Dermis blood vessel endothelial cell (primary cell): ENCODE results near the gene TACC3. TPM values are rescaled to one million over a fixed set of nuclear protein-coding genes. Genes with fewer than 3 reads are reported as not detected.

ENCODE experiments used
- DNase-seq: peaks from one replicate; pipeline ENCODE4 v3.0.0; 2010
- total RNA-seq: library from RNA; depleted of rRNA; stranded (reverse); fragments of >200 nt; gene quantifications from 2 replicates; pipeline ENCODE4 v1.2.3, GENCODE V29; 2014

The TACC3 gene
- total RNA-seq, 1 donor from 2014 or later = 13.4 TPM

DNA sequence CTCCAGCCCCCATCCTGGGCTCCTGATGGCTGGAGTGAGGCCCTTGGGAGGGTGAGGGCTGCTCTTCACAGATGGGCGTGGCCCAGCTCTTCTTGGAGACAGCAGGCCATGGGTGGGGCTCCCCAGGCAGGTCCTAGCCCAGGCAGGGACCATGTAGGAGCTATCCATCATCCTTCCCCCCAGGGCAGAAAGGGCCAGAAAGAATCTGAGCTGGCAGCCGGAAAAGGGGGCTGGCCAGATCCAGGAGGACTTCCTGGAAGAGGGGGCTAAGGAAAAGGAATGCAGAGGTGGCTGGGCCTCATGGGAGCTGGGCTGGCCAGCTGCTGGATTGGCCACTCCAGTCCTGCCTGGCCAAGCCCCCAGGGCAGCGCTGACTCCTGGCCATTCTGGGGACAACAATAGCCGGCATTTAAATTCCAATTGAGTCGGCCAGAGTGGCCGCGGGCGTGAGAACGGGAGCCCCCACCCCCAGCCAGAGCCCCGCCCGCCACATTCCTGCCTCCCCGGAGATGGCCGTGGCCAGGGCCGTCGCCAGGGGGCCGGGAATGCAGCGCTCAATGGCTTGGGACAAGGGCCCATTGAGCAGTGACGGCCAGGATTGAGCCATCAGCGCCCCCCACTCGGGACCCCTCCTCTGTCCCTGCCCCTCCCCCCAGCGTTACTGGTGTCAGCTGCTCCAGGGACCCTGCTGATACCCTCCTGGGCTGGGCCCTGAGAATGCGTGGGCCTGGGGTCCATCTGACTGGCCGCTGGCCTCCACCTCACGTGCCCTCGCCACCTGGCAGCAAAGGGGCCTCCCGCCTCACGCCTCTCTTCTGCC, 56.7 kb downstream of the TACC3 start:
- peak; percentile 47 for DNase-seq

DNA sequence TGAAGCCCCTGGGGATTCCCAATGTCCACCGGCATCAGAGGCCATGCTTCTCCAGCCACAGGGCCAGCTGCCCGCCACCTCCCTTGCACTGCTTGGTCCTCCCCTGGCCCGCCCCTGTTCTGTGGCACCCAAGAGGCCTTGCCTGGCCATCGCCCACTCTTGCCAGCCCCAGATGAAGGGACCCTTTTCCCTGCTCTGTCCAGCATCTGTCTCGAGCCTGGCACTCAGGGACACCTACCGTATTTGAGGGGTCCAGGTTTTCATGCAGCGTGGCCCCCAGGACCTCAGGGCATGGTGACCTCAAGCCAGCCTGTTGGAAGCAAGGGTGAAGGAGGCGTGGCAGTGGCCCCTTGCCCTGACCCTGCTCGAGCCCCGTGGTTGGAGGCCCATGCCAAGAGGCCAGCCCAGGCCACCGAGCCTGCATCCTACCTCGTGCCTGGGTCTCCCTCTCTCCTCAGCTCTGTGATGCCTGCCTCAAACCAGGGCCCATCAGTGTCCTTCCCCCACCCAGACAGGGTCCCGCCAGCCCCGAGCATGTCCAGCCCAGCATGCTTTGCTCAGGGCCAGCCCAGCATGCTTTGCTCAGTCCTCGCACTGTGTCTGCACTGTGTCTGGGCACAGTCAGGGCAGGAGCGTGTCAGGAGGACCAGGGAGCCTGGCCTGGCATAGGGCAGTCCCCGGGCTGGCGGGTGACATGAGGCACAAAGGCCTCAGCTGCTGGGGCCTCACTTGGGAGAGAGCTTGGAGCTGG, 57.5 kb downstream of the TACC3 start:
- DNase-seq = no peak

DNA sequence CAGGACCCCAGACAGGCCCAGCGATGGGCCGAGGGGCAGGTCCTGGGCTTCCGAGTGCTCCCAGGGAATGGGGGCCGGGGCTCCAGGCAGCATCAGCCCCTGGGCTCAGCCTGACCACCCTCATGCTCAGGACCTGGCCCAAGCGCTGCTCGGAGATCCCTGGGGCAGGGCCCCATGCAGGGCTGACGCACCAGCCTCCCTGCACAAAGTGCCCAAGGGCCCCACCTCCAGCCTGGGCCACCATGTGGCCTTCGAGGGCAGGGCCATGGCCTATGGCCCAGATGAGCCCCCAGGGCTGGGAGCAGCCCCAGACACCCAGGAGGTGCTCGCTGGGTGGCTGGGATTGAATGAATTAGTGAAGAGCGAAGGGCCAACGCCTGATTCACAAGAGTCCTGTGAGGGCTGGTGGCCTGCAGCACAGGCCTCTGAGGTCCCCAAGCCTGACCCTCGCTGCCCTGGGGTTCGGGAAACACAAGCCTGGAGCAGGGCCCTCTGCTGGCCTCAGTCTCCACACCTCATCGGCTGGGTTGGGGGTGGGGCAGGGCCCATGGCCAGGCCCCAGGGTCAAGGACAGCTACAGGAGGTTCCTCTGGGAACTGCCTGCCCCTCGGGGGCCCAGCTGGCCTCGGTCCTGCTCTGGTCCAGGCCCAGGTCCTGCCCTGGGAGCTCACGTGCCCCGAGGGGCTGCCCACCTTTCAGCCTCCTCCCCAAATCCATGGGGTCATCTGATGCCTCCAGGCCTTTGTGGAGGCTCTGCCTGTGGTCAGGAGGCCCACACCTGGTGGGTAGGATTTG, 58.5 kb downstream of the TACC3 start:
- DNase-seq = no peak

DNA sequence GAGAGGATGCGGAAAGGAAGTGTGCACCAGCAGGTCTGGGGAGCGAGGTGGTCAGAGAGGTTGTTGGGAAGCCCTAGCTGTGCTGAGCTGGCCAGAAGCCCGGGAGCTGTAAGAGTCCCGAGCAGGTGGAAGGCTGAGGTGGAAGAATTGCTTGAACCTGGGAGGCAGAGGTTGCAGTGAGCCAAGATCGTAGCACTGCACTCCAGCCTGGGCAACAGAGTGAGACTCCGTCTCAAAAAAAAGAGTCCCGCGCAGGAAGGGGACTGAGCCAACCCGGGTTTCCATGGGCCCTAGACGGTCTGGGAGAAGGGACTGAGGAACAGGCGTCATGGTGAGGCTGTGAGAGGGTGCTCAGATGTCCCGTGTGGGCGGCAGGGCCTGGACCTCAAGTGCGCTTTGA, 59.1 kb downstream of the TACC3 start:
- no peak for DNase-seq

DNA sequence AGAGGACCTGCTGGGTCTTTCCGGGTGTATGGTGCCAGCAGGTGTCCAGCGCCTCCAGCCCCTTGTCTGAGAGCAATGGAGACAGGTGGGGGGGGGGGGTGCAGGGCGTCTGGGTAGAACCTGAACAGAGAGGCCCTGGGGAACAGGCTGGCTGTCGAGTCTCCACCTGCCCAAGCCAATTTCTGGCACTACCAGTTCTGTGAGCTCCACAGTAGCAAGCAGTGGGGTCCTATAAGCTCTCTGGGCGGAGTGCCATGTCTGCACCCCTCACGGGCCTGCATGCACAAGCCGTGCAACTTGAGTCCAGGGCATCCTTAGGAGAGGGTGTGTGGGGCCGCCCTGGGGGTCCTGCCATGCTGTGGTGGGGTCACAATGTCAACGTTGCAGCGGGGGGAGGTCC, 61.7 kb downstream of the TACC3 start:
- no peak for DNase-seq

DNA sequence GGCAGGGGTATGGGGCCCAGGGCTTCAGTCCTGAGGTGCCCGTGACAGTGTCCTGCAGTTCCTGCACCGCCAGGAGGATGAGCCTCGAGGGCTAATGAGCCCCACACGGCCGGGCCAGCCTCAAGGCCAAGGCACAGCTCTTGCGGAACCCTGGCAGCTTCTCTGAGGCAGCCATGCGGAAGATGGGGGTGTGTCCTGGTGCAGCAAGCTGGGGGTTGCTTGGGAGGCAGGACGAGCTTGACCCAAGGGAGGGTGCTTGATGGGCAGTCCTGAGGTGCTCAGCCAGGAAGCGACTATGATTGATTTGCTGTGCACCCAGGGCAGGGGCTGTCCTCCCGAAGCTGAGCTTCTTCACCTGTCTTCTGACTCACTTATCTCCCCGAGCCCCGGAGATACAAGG, 62.6 kb downstream of the TACC3 start:
- no peak for DNase-seq

DNA sequence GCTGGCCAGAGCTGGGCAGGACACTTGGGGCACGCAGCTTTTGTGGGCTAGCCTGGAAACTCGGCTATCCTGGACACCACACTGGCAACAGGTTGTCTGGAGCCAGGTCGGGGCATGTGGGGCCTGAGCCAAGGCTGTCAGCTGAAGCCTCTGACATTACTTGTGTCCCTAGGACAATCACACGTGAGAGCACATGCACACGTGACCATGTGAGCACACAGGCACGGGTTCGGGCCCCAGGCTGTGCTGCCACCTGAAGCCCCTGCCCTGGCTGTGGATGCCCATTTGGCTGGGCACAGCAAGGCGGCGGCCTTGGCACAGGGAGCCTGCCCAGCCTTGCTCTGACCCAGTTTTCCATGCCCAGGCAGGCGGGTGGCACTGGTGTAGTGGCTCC, 63.1 kb downstream of the TACC3 start:
- DNase-seq = no peak

DNA sequence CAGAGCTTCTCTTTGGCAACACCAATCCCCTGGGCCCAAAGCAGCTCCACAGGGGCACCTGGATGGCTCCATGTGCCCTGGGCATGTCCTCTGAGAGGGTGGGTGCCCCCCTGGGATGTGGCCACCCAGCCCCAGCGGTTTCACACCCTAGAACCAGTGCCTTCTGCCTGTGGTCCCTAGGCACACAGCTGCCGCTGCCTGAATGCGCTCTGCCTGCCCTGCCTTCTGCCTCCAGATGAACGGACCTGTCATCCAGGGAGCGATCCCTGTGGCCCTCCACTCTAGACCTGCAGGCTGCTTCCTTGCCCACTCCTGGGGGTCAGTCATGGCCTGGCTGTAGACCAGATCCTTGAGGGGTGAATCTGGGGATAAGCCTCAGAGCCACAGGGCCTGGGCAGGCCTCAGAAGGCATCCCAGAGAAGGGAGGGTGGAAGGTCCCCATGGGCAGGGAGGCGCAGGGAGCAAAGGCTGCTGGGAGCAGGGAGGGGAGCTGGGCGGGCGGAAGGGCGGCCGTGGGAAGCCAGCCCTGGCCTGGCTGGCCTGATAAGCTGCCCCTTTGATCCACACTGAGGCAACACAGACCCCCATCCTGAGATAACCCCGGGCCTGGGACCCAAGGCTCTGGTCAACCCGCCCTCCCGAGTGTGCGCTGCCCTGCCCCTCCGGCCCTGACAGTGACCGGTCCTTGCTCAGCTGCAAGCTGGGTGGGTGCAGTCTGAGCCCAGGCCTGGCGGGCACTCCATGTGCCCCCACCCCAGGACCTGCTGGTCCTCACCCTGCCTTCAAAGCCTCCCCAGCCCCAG, 63.7 kb downstream of the TACC3 start:
- peak; percentile 12 for DNase-seq

DNA sequence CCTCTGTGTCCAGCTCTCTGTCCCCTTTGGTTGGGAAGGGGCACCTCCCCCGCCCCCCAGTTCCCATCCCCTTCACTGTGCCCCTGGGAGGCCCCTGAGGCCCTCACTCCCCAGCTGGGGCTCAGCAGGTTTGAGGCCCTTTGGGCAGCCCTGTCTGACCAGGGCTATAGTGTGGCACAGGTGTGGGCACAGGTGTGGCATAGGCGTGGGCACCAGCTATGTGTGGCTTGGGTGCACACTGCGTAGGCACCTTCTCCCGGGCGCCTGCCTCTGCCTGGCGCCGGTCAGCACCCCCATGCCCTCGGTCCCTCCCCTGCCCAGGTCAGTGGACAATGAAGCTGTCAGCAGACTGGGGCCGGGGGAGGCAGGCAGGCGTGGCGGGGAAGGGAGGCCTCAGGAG, 64.3 kb downstream of the TACC3 start:
- DNase-seq = no peak

DNA sequence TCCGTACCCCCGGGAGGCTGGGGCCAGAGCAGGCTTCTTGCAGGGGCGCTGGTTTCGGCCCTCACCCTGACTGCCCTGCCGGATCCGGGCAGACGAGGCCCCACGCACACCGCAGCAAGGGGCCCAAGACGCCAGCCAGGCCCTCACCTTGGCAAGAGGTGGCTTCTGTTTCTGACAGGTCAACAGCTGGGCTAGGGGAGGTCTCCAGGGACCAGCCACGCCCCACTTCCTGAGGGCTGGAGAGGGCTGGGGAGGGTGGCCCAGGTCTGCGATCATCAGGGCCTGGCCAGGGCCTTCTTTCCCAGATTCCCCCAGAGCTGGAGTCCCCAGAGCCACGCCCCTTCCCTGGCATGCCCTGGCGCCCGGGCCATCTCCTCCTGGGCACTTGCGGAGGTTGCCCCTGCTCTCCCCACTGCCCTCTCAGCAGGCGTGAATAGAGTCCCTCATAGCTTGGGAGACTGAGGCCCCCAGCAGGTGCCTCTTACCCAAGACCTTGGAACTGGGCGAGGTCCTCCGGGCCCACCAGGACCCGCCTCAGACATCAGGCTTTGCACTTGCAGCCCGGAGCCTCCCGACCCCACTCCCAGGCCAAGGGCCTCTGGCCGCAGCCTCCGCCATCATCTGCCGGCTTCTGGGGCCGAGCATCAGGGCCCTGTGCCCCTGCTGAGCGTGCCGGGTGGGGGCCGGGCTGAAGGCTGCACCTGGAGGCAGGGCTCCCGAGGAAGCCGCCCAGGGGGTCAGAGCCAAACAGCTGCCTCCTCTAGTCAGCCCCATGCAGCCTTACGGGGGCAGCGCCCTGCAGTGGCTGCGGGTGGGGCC, 65.4 kb downstream of the TACC3 start:
- no peak for DNase-seq

DNA sequence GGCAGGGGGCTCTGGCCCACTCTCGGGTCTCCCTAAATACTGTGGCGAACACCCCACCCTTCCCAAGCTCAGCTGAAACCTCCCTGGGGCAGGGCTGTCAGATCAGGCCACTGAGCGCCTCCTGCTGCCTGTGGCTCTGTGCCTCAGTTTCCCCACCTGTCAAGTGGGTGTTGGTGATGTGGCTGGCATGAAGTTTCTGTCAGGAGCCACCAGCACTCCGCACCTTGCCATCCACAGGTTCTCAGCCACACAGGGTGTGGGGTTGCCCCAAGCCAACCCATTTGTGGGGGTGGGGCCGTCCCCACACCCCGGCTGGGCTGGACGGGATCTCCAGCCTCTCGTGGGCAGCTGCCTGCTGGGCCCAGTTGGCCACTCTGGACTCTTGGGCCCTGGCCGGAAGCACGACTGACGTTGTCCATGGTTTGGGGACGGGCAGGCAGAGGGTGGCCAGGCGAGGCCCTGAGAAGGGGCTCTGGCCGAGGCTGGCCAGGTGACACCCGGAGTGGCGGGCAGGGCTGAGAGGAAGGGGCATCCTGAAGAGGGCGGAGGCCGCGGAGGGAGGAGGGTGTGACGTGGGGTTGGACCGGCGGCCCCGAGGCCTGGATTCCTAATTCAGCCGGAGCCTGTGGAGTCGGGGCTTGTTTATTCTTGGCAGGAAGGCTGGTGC, 66.2 kb downstream of the TACC3 start:
- no peak for DNase-seq

DNA sequence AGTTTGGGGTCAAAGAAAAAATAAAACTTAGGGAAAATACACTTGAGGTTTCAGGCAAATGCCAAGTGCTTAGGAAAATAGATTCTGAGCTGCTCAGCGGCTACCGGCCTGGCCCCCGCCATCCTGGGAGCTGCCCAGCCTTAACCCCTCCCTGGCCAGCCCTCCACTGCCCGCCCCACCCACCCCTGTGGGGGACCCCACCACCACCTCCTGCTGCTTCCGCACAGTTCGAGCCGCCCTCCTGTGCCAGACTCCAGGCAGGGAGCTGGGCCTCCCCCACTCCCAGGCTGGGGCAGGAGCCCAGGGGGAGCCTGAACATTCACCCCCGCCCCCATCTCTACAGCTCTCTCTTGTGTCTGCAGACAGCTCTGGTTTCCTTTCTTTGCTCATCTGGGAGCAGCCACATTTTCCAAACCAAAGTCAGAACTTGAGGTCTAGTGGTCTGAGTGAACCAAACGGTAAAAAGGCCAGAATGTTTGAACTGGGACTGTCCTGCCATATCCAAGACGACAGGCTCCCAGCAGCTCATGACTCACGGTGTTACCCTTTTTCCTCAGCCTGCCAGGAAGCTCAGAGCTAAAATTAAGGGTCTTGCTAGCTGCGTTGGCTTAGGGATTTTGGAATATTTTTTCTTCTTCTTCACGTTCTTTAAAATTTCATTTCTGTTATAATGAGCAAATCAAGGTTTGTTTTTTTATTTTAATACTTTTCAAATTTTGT, 67.1 kb downstream of the TACC3 start:
- DNase-seq = no peak

DNA sequence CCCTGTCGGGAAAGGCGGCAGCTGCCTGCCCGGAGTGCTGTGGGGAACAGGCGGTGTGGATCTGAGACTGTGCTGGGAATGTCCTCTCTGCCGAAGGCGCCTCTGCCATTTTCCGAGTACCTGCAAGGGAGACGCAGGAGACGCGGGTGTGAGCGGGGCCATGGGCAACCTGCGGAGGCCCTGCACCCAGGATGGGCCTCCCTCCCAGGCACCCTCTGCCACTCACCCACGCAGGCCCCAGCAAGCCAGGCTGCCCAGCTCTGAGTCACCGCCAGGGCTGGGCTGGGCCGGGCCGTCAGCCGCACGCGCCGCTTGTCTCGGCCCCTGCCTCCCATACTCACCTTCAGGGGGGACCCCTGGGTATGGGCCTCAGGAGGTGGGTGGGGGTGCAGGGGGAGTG, 68.2 kb downstream of the TACC3 start:
- no peak for DNase-seq

DNA sequence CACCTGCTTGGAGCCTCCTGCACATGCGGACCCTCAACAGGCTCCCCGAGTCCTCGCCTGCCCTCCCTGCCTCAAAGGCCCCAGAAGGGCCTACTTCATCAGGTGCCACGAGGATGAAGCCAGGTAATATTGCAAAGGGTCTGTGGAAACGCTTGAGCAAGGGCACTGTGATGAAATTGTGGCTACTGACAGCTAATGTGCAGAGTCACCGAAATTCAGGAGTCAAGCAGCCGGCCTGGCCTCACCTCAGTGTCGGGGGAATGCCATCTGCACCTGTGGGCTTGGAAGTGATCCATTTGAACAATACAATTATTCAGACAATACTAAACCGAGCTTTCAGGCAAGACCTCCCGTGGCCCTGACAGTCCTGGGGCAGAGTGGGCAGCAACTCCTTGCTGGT, 68.7 kb downstream of the TACC3 start:
- no peak for DNase-seq

DNA sequence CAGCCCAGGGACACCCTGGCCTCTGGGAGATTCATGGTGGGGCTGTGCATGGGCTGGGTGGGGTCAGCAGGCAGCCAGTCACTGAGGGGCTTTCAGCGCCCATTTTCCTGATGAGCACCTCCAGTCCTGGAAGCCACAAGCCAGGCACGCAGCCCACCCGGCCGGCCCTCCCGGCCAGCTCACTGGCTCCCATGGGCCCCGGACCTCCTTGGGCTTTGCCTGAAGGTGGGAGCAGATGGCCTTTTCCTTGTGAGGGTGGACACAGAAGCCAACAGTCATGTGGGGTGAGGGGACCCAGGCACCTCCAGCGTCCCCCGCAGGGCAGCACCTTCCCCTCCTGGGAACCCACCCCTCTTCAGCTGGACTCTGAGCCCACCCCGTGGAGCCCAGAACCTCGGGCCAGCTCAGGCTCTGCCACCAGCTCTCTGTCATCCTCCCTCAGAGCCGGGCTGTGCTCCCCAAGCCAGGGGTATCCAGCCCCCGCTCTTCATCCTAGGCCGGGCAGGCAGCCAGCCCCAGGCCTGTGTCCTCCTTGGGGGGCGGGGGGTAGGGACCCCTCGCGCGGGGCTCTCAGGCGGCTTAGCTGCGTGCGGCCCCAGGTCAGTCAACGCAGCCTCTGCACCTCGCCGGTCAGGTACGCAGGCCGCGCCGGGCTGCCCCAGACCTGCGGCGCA, 71.0 kb downstream of the TACC3 start:
- DNase-seq = no peak

DNA sequence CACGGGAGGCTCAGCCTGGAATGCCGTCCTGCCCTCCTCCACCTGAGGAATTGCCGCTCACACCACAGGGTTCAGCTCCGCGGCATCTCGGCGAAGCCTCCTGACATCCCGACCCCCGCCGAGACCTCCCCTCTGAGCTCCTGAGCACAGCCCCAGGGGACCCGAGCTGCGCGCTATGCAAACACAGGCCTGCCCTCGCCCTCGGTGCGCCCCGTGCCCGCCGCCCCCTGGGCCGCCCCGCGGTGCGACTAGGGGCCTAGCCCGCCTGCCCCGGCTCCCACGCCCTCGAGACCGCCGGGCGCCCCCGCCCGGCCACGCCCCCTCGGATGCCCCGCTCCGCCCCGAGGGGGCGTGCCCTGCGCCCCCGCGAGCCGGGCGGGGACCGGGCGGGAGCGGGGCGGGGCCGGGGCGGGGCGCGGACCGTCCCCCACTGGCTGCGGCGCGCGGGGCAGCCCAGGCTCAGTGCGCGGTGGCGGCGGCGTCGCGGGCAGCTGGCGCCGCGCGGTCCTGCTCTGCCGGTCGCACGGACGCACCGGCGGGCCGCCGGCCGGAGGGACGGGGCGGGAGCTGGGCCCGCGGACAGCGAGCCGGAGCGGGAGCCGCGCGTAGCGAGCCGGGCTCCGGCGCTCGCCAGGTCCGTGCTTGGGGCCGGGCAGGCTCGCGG, 71.6 kb downstream of the TACC3 start, which contains the start of gene FGFR3:
Gene FGFR3, plus strand, starts transcription at position 462 of the 664 bp plus-strand sequence. CDS start 642 bp downstream, outside the sequence.
- peak; percentile 41 for DNase-seq

DNA sequence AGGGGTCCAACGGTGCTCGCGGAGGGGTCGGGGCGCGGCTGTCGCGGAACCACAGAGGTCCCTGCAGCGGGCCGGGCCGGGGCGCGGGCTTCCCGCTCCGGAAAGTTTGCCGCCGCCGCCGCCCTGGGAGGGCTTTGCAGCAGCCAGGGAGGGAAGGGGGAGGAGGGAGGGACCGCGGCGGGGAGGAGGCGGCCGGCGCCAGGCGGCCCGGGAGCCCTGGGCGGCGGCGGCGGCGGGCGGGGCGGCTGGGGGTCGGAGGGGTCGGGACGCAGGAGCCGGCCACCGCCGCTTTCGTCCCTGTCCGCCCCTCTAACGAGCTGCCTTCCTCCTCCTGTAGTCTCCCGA, 72.1 kb downstream of the TACC3 start:
- DNase-seq = peak; percentile 32

DNA sequence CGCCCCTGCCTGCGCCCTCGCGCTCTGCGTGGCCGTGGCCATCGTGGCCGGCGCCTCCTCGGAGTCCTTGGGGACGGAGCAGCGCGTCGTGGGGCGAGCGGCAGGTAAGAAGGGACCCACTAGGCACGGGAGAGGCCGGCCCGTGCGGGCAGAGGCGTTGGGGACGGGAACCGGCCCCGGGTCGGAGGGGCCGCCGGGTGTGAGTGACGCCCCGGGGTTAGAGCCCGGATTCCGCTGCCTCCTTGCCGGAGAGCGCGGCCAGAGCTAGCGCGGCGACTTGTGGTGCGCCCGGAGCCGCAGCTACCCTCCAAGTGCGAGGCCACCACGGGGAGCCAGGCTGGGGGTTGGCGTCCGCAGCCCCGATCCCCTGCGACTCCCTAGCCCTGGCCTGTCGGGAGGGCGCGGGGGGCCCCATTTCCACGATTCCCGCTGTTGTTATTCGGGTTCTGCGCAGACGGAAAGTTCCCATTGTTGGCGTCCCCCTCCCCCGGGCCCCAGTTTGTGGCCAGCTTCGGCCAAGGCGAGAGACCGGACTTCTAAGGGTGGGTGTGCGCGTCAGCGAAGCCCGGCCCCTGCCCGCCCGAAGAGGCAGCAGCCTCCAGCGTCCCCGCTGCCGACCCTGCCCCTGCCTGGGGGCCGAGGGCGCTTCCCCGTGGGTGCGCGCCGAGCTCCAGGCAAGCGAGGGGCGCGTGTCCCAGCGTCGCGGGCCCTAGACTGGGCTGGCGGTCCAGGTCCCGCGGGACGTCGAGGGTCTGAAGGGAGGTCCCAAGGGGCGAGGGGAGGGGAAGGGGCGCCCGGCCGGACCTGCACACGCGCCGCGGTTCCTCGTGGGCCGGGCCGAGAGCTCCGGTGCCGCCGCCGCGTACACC, 72.9 kb downstream of the TACC3 start:
- DNase-seq = peak; percentile 32
